ENCODE results near the gene TNK1.

DNA sequence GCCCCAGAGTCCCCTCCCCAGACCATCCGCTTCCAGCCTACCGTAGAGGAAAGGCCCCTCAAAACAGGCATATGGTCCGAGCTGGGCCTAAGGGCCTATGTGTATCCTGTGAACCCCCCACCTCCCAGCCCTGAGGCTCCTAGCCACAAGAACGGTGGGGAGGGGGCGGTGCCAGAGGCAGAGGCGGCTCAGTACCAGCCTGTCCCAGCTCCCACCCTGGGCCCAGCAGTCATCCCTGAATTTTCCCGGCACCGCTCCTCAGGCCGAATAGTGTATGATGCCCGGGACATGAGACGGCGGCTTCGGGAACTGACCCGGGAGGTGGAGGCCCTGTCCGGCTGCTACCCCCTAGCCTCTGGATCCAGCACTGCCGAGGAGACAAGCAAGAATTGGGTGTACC, 40.3 kb downstream of the TNK1 start:
- TF ChIP-seq, protein P1, sequence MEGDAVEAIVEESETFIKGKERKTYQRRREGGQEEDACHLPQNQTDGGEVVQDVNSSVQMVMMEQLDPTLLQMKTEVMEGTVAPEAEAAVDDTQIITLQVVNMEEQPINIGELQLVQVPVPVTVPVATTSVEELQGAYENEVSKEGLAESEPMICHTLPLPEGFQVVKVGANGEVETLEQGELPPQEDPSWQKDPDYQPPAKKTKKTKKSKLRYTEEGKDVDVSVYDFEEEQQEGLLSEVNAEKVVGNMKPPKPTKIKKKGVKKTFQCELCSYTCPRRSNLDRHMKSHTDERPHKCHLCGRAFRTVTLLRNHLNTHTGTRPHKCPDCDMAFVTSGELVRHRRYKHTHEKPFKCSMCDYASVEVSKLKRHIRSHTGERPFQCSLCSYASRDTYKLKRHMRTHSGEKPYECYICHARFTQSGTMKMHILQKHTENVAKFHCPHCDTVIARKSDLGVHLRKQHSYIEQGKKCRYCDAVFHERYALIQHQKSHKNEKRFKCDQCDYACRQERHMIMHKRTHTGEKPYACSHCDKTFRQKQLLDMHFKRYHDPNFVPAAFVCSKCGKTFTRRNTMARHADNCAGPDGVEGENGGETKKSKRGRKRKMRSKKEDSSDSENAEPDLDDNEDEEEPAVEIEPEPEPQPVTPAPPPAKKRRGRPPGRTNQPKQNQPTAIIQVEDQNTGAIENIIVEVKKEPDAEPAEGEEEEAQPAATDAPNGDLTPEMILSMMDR (IDR thresholded peaks at IDR 0.05): no peak
- no peak for TF ChIP-seq POLR2A (IDR thresholded peaks at IDR 0.05)
